ENCODE results near the gene DIAPH2.

Gene DIAPH2

GRCh38 chrX:97046867-97047266 lies 362.2 kb downstream of the DIAPH2 start:
- no peak for DNase-seq (ENCODE audit: low read depth)
- TF ChIP-seq, protein P1, sequence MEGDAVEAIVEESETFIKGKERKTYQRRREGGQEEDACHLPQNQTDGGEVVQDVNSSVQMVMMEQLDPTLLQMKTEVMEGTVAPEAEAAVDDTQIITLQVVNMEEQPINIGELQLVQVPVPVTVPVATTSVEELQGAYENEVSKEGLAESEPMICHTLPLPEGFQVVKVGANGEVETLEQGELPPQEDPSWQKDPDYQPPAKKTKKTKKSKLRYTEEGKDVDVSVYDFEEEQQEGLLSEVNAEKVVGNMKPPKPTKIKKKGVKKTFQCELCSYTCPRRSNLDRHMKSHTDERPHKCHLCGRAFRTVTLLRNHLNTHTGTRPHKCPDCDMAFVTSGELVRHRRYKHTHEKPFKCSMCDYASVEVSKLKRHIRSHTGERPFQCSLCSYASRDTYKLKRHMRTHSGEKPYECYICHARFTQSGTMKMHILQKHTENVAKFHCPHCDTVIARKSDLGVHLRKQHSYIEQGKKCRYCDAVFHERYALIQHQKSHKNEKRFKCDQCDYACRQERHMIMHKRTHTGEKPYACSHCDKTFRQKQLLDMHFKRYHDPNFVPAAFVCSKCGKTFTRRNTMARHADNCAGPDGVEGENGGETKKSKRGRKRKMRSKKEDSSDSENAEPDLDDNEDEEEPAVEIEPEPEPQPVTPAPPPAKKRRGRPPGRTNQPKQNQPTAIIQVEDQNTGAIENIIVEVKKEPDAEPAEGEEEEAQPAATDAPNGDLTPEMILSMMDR (IDR thresholded peaks at IDR 0.05; ENCODE audit: low read length, missing control alignments) = no peak
- H3K4me3 ChIP-seq (replicated peaks; ENCODE audit: low read depth, low read length) = no peak overlapping the region

DNA sequence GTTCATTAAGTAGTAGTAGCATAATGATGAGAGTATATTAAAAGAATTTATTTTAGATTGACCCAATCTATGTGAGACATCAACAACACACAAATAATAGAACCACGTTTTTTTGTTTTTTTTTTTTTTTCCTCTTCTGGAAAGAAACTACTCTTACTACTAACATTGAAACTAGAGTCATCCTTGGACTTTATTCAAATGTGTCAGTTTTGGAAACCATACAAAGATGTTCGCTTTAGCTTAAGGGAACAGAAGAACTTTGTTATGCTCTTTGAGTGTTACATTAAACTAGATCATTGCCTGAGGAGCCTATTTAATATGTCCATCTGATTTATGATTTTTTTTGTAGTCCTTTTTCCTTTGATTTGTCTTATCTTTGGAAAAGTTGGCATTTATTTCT lies 365.8 kb downstream of the DIAPH2 start:
- DNase-seq (ENCODE audit: low read depth) = peak; percentile 5
- TF ChIP-seq, protein P1 (IDR thresholded peaks at IDR 0.05; ENCODE audit: low read length, missing control alignments) = no peak
- H3K4me3 ChIP-seq (replicated peaks; ENCODE audit: low read depth, low read length) = no peak overlapping the region

- H3K4me3 ChIP-seq (replicated peaks; ENCODE audit: low read depth, low read length) = no peak overlapping the region
- no peak for DNase-seq (ENCODE audit: low read depth)
- TF ChIP-seq, protein P1 (IDR thresholded peaks at IDR 0.05; ENCODE audit: low read length, missing control alignments) = no peak
Measured at GRCh38 chrX:97057349-97057909, 372.8 kb downstream of the DIAPH2 start.

GRCh38 chrX:97060020-97060419 lies 375.4 kb downstream of the DIAPH2 start:
- H3K4me3 ChIP-seq (replicated peaks; ENCODE audit: low read depth, low read length) = no peak overlapping the region
- TF ChIP-seq, protein P1 (IDR thresholded peaks at IDR 0.05; ENCODE audit: low read length, missing control alignments) = no peak
- DNase-seq (ENCODE audit: low read depth) = no peak

DNA sequence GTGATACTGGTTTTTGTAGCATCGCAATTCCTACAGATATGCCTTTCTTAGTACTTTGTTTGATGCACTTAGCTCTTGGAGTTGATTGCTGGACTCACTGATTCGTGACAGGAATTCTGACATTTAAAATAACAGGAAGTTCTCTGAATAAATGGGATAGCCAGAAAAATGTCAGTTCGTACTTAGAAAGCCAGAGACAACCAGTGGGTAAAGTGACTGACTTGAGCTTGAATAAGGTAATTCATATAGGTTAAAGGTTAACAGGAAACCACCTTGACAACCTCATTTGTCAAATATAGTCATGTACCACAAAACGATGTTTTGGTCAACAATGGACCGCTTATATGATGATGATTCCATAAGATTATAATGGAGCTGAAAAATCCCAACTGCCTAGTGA lies 380.4 kb downstream of the DIAPH2 start:
- TF ChIP-seq, protein P1 (IDR thresholded peaks at IDR 0.05; ENCODE audit: low read length, missing control alignments) = no peak
- no peak for DNase-seq (ENCODE audit: low read depth)
- H3K4me3 ChIP-seq (replicated peaks; ENCODE audit: low read depth, low read length) = no peak overlapping the region

DNA sequence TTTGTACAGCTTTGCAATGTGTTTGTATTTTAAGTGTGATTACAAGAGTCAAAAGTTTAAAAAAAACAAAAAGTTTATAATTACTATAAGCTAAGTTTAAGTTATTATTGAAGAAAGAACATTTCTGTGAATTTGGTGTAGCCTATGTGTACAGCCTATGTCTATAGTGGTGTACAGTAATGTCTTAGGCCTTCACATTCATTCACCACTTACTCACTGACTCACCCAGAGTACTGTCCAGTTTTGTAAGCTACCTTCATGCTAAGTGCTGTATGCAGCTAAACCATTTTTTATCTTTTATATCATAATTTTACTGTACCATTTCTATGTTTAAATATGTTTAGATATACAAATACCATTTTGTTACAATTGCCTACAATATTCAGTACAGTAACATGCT lies 381.3 kb downstream of the DIAPH2 start:
- DNase-seq (ENCODE audit: low read depth) = no peak
- no peak overlapping the region for H3K4me3 ChIP-seq (replicated peaks; ENCODE audit: low read depth, low read length)
- TF ChIP-seq, protein P1 (IDR thresholded peaks at IDR 0.05; ENCODE audit: low read length, missing control alignments) = no peak

DNA sequence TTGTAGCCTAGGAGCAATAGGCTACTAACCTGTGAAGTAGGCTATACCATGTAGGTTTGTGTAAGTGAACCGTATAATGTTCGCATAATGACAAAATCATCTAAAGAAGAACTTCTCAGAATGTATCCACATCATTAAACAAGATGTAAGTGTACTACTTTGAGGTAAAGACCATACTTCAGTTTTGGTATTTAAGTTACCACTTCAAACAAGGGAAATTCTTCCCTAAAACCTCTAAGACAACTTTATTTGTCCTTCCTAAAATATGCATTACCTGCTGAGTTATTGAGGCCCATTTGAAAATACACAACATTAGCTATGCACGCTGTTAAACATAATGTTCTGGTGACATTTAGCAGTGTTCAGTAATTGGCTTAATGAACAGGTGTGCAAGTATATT lies 381.7 kb downstream of the DIAPH2 start:
- H3K4me3 ChIP-seq (replicated peaks; ENCODE audit: low read depth, low read length) = no peak overlapping the region
- TF ChIP-seq, protein P1 (IDR thresholded peaks at IDR 0.05; ENCODE audit: low read length, missing control alignments) = no peak
- DNase-seq (ENCODE audit: low read depth) = no peak

Data from fibroblast of pulmonary artery (primary cell).